Neural cell (in vitro differentiated cells): ENCODE measurements around the gene VAV3. TPM values are rescaled to one million over a fixed set of nuclear protein-coding genes. Genes with fewer than 3 reads are reported as not detected.

ENCODE experiments used
- H2AFZ ChIP-seq: fragments of 200-600, 300-800 bp; sonication (generic), shearing (Covaris generic); 2 replicates; pipeline ENCODE4 v1.6.0; 2014; ENCODE audit warnings: low read depth, mild to moderate bottlenecking, antibody characterized with exemption, low read length, moderate library complexity
- H3F3A ChIP-seq: fragments of 200-600 bp; shearing (Covaris generic); 2 replicates; pipeline ENCODE4 v1.6.1; 2016; ENCODE audit warnings: mild to moderate bottlenecking, moderate library complexity, mixed read lengths, antibody characterized with exemption, low read length; ENCODE audit not compliant: insufficient read depth, poor library complexity, severe bottlenecking
- H3K27ac ChIP-seq: fragments of 200-600, 300-800 bp; sonication (generic), shearing (Covaris generic); 2 replicates; pipeline ENCODE4 v1.5.1; 2014; ENCODE audit warnings: mild to moderate bottlenecking, low read length, moderate library complexity
- H3K27me3 ChIP-seq: fragments of 300-800, 200-600 bp; sonication (generic), shearing (Covaris generic); 2 replicates; pipeline ENCODE4 v1.6.0; 2014; ENCODE audit warnings: mild to moderate bottlenecking, low read depth, low read length, moderate library complexity; ENCODE audit not compliant: insufficient read depth
- H3K36me3 ChIP-seq: fragments of 300-800, 200-600 bp; sonication (generic), shearing (Covaris generic); 2 replicates; pipeline ENCODE4 v1.5.1; 2014; ENCODE audit warnings: mild to moderate bottlenecking, antibody characterized with exemption, low read length, moderate library complexity; ENCODE audit not compliant: insufficient read depth
- H3K4me2 ChIP-seq: fragments of 300-800, 200-600 bp; sonication (generic), shearing (Covaris generic); 2 replicates; pipeline ENCODE4 v1.6.0; 2014; ENCODE audit warnings: mild to moderate bottlenecking, low read length
- H3K4me3 ChIP-seq: fragments of 300-800, 200-600 bp; sonication (generic), shearing (Covaris generic); 2 replicates; pipeline ENCODE4 v1.5.1; 2014; ENCODE audit warnings: mild to moderate bottlenecking, low read length, moderate library complexity
- H3K79me2 ChIP-seq: fragments of 200-600 bp; shearing (Covaris generic); replicated peaks from 2 replicates; pipeline ENCODE4 v1.6.0; 2014; ENCODE audit warnings: mild to moderate bottlenecking, low read length, moderate library complexity; ENCODE audit not compliant: insufficient read depth
- H3K9ac ChIP-seq: fragments of 300-800, 200-600 bp; sonication (generic), shearing (Covaris generic); 2 replicates; pipeline ENCODE4 v1.6.1; 2016; ENCODE audit warnings: mild to moderate bottlenecking, low read length, mixed read lengths
- H3K9me2 ChIP-seq: fragments of 200-600 bp; shearing (Covaris generic); 2 replicates; pipeline ENCODE4 v1.6.1; 2016; ENCODE audit warnings: mild to moderate bottlenecking, low read length, mixed read lengths; ENCODE audit not compliant: insufficient read depth
- H3K9me3 ChIP-seq: fragments of 200-600, 300-800 bp; sonication (generic), shearing (Covaris generic); 2 replicates; pipeline ENCODE4 v1.6.1; 2016; ENCODE audit warnings: mild to moderate bottlenecking, mixed run types, low read length, moderate library complexity, mixed read lengths
- H4K20me1 ChIP-seq: fragments of 200-600 bp; shearing (Covaris generic); 2 replicates; pipeline ENCODE4 v1.6.1; 2016; ENCODE audit warnings: mild to moderate bottlenecking, mixed run types; ENCODE audit not compliant: insufficient read depth
- EP300 ChIP-seq: fragments of 450-650 bp; conservative IDR thresholded peaks from 2 replicates; pipeline ENCODE4 v1.6.1; 2014; ENCODE audit warnings: antibody characterized with exemption, mild to moderate bottlenecking, moderate library complexity; ENCODE audit not compliant: poor library complexity, severe bottlenecking
- EZH2 ChIP-seq: fragments of 200-600, 300-800 bp; shearing (Covaris generic), sonication (generic); IDR thresholded peaks from 2 replicates; pipeline ENCODE4 v1.6.1; 2014; ENCODE audit warnings: antibody characterized with exemption, low read length, borderline replicate concordance, mild to moderate bottlenecking; ENCODE audit not compliant: insufficient read depth, poor library complexity, severe bottlenecking
- MXI1 ChIP-seq: fragments of 450-650 bp; conservative IDR thresholded peaks from 2 replicates; pipeline ENCODE4 v1.6.1; 2014; ENCODE audit warnings: antibody characterized with exemption, mild to moderate bottlenecking; ENCODE audit not compliant: poor library complexity, severe bottlenecking
- POLR2AphosphoS5 ChIP-seq: IDR thresholded peaks from 2 replicates; pipeline ENCODE4 v1.6.1; 2012
- RAD21 ChIP-seq: fragments of 450-650 bp; conservative IDR thresholded peaks from 2 replicates; pipeline ENCODE4 v1.6.1; 2014; ENCODE audit warnings: antibody characterized with exemption, mild to moderate bottlenecking, moderate library complexity
- REST ChIP-seq: IDR thresholded peaks from 2 replicates; pipeline ENCODE4 v1.6.1; 2012; ENCODE audit warnings: borderline replicate concordance
- SMC3 ChIP-seq: fragments of 450-650 bp; conservative IDR thresholded peaks from 2 replicates; pipeline ENCODE4 v1.6.1; 2014; ENCODE audit warnings: antibody characterized with exemption, mild to moderate bottlenecking, moderate library complexity; ENCODE audit not compliant: poor library complexity
- TAF1 ChIP-seq: IDR thresholded peaks from 2 replicates; pipeline ENCODE4 v1.6.1; 2012; ENCODE audit warnings: low read depth
- polyA plus RNA-seq: library from polyadenylated mRNA; depleted of rRNA; stranded (reverse); fragments of >200 nt; gene quantifications from 2 replicates; pipeline ENCODE4 v1.2.3, GENCODE V29; 2014
- TF ChIP-seq, protein P1 (sequence below): fragments of 450-650 bp; IDR thresholded peaks from 2 replicates; pipeline ENCODE4 v1.5.1; 2014; ENCODE audit warnings: antibody characterized with exemption, mild to moderate bottlenecking, moderate library complexity; ENCODE audit not compliant: poor library complexity, severe bottlenecking

VAV3 gene
- polyA plus RNA-seq, 1 donor from 2014 or later: 7.6 TPM

DNA sequence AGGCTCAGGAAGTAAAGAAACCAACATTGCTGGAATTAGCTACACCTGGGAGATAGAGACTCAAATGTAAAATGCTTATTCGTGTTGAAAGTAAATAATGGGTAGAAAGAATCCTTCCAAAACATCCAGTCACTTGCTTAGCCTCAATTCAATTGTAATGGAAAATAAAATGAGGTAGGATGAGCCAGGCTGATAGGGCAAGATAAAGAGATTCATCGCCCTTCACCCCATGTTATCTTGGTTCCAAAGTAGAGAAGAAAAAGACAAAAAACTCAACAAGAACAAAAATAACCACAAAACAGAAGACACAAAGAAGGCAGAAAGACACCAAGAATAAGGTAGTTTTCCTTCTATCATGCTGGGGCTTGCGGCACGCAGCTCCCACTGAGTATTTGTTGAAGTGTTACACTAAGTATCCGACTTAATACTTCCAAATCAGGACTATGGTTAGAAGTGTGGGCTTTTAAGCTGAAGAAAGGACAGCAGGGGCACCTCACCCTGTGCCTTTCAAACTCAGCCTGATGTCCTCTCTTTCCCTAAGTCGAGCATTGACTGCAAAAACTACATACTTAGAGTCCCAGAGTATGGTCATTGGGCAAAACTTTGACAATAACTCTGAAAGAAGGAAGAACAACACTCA, 202.1 kb downstream of the VAV3 start:
- Histone ChIP-seq H2AFZ (no peak overlapping the region), H3F3A (no peaks in the 10 kb centered on the region), H3K9me2 (no peaks in the 10 kb centered on the region), H3K79me2 (no peaks in the 10 kb centered on the region), H4K20me1 (no peaks in the 10 kb centered on the region), H3K36me3 (no peaks in the 10 kb centered on the region), H3K9ac (no peak overlapping the region), H3K27me3 (no peaks in the 10 kb centered on the region), H3K4me2 (no peak overlapping the region), H3K9me3 (no peaks in the 10 kb centered on the region), H3K4me3 (no peak overlapping the region), H3K27ac (no peak overlapping the region)
- TF ChIP-seq MXI1 (no peak), EZH2 (no peak), REST (no peak), SMC3 (no peak), RAD21 (no peak), POLR2AphosphoS5 (no peak), TAF1 (no peak), EP300 (no peak)
- TF ChIP-seq, protein P1, sequence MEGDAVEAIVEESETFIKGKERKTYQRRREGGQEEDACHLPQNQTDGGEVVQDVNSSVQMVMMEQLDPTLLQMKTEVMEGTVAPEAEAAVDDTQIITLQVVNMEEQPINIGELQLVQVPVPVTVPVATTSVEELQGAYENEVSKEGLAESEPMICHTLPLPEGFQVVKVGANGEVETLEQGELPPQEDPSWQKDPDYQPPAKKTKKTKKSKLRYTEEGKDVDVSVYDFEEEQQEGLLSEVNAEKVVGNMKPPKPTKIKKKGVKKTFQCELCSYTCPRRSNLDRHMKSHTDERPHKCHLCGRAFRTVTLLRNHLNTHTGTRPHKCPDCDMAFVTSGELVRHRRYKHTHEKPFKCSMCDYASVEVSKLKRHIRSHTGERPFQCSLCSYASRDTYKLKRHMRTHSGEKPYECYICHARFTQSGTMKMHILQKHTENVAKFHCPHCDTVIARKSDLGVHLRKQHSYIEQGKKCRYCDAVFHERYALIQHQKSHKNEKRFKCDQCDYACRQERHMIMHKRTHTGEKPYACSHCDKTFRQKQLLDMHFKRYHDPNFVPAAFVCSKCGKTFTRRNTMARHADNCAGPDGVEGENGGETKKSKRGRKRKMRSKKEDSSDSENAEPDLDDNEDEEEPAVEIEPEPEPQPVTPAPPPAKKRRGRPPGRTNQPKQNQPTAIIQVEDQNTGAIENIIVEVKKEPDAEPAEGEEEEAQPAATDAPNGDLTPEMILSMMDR: no peak

DNA sequence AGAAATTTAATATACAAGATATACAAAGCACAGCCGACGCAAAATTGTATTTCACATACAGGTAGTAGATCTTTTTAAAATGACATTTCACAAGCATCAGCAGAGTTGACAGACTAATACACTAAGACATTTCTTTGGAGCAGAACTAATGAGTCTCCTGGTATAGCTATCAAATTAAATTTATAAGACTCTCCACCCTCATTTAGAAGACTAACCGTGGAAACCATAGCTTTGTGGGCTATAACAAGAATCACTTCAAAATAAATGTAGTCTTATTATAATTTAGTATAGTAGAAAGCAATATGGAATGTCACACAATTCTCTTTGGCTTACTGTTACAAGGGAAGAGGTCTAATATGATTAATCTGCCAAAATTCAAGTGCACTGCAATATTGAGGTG, 204.9 kb downstream of the VAV3 start:
- no peak overlapping the region for H3K27ac ChIP-seq
- no peaks in the 10 kb centered on the region for H4K20me1 ChIP-seq
- H3K36me3 ChIP-seq: no peaks in the 10 kb centered on the region
- no peak overlapping the region for H3K9ac ChIP-seq
- H2AFZ ChIP-seq: no peak overlapping the region
- no peaks in the 10 kb centered on the region for H3K9me2 ChIP-seq
- no peaks in the 10 kb centered on the region for H3K79me2 ChIP-seq
- H3F3A ChIP-seq: no peaks in the 10 kb centered on the region
- no peak for TF ChIP-seq REST
- TF ChIP-seq MXI1: no peak
- no peak for TF ChIP-seq EZH2
- TF ChIP-seq RAD21: no peak
- H3K9me3 ChIP-seq: no peaks in the 10 kb centered on the region
- no peak overlapping the region for H3K4me3 ChIP-seq
- no peaks in the 10 kb centered on the region for H3K27me3 ChIP-seq
- H3K4me2 ChIP-seq: no peak overlapping the region
